ENCODE measurements around the gene PPM1G. TPM values are rescaled to one million over a fixed set of nuclear protein-coding genes. Genes with fewer than 3 reads are reported as not detected.

Gene PPM1G
- total RNA-seq, 1 experiment from 2014 or later, result 140 TPM

DNA sequence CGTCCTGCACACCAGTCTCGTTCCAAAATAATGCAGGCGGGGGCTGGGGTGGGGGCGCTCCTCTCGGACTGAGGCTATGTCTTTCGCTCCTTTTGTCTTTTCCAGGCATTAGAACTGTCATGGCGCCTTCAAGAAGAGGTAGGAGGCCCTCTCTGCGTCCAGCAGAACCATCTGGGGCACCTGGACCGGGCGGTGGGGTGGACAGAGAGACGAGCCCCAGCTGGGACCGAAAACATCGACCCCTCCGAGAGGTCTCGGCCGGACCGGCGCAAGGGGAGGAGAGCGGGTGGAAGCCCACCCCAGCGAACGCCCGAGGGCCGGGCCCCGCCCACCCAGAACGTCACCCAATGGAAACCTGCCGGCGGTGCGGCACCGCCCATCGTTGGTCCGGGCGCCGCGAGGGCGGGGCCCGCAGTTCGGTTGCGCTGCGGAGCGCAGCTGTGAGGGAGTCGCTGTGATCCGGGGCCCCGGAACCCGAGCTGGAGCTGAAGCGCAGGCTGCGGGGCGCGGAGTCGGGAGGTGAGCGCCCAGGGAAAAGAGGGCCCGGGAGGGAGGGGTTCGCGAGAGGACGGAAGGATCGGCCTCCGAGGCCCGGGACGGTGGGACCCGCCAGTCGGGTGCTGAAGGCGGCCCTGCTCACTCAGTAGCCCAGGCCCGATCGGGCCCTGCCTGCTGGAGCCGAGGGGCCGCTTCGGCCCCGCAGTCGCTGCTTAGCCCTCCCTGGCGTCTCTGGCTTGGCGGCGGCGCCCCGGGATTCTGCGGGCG is 19.0 kb upstream of the PPM1G start, which contains the start of gene NRBP1:
TSS of gene NRBP1 (plus strand) at position 419 of the 765 bp plus-strand sequence. CDS start 4,643 bp downstream, outside the sequence.
- no TSS peak for BruUV-seq (replicated peaks)
- Histone ChIP-seq H3K9ac (ENCODE audit: low read length) (peak within 1 kb of the TSS; percentile 91), H3K4me2 (ENCODE audit: low read length) (peak within 1 kb of the TSS; percentile 86), H3K36me3 (ENCODE audit: control insufficient read depth in 1 of 2, insufficient read depth in 2 of 2, low read length in 2 of 2) (peaks cover 0 to 4% of the 10 kb centered on the region in 2 experiments; a peak in 3 of 4 replicates), H3K27ac (ENCODE audit: low read depth, low read length) (peak within 1 kb of the TSS; percentile 93), H4K20me1 (ENCODE audit: insufficient read depth) (no peaks in the 10 kb centered on the region), H3K4me3 (replicated peaks in 1 of 2; ENCODE audit: low read depth in 1 of 2, low read length in 2 of 2) (peak within 1 kb of the TSS; percentile 85 to 92), H3K27me3 (ENCODE audit: insufficient read depth, low read length) (no peaks in the 10 kb centered on the region), H3K4me1 (ENCODE audit: control insufficient read depth in 1 of 2, insufficient read depth in 2 of 2, low read length in 2 of 2) (peaks cover 22 to 36% of the 10 kb centered on the region in 2 experiments), H2AFZ (ENCODE audit: low read depth, low read length, poor library complexity, severe bottlenecking) (peak within 1 kb of the TSS; percentile 82), H3K9me2 (ENCODE audit: insufficient read depth) (no peaks in the 10 kb centered on the region), H3K9me3 (ENCODE audit: control insufficient read depth in 1 of 2, insufficient read depth in 1 of 2, low read depth in 1 of 2, low read length in 2 of 2) (no peaks in the 10 kb centered on the region), H3K79me2 (ENCODE audit: insufficient read depth, low read length) (peaks cover 38% of the 10 kb centered on the region)
- intact Hi-C loops (cut with micrococcal nuclease), result loop anchor here (2.0 to 10.0 kb wide), 2 partner anchors 20 to 156 kb away; partner anchors contain the start of genes PPM1G and ZNF512
- ATAC-seq, result peak; percentile 86
- peak; percentile 76 for DNase-seq (ENCODE audit: low read depth, low spot score)
- RAD21 ChIA-PET (ENCODE audit: low non-redundant PET in 1 of 2, low total read pairs in 2 of 2, uncharacterized antibody in 2 of 2, unreplicated experiment in 2 of 2), result interaction anchor here in 1 of 2 experiments (0.9 to 1.1 kb wide), 2 partner anchors 19 to 200 kb away, joined by 3 to 4 read pairs; partner anchors contain the start of genes CCDC121, GPN1 and PPM1G
- POLR2A ChIA-PET, result interaction anchor here (1.0 to 2.7 kb wide), 4 partner anchors 15 to 255 kb away, joined by 3 to 22 read pairs (median 5); partner anchors contain the start of gene PPM1G
- CTCF ChIA-PET, result interaction anchor here (1.3 to 2.2 kb wide), 3 partner anchors 12 to 21 kb away, joined by 3 to 6 read pairs (median 3); no protein-coding TSS in a partner anchor
- TF ChIP-seq CEBPB (IDR thresholded peaks at IDR 0.05; ENCODE audit: low read depth) (no peak), POLR2A (IDR thresholded peaks at IDR 0.05; ENCODE audit: borderline replicate concordance, extremely low read depth, insufficient read depth, insufficient read length) (peak; percentile 62), YY1 (IDR thresholded peaks at IDR 0.05; ENCODE audit: extremely low read depth, insufficient replicate concordance, low read depth, low read length) (peak; percentile 50), JUND (IDR thresholded peaks at IDR 0.05) (0 out of 2 replicates have a peak, but pooled peaks have one; percentile 1), CBX3 (IDR thresholded peaks at IDR 0.05; ENCODE audit: low read depth) (no peak; the same call in 1 of the 2 replicates), ELF1 (IDR thresholded peaks at IDR 0.05; ENCODE audit: borderline replicate concordance, low read depth) (no peak), EZH2phosphoT487 (IDR thresholded peaks at IDR 0.05; ENCODE audit: borderline replicate concordance) (no peak), ATF3 (IDR thresholded peaks at IDR 0.05) (no peak), RAD21 (IDR thresholded peaks at IDR 0.05; ENCODE audit: low read depth) (no peak), REST (IDR thresholded peaks at IDR 0.05; ENCODE audit: low read depth) (no peak), POLR2AphosphoS5 (IDR thresholded peaks at IDR 0.05; ENCODE audit: low read depth, low read length) (peak; percentile 93), TCF7L2 (IDR thresholded peaks at IDR 0.05; ENCODE audit: borderline replicate concordance, extremely low read depth, insufficient read depth, insufficient read length) (no peak), ZFX (IDR thresholded peaks at IDR 0.05) (peak; percentile 93), EZH2 (IDR thresholded peaks at IDR 0.05) (no peak), SRF (IDR thresholded peaks at IDR 0.05; ENCODE audit: low read depth) (no peak), SP1 (IDR thresholded peaks at IDR 0.05; ENCODE audit: low read depth) (peak; percentile 66), ZNF274 (IDR thresholded peaks at IDR 0.05; ENCODE audit: low read depth, low read length) (no peak), FOSL1 (IDR thresholded peaks at IDR 0.05; ENCODE audit: low read depth) (no peak)
- TF ChIP-seq, protein P1, sequence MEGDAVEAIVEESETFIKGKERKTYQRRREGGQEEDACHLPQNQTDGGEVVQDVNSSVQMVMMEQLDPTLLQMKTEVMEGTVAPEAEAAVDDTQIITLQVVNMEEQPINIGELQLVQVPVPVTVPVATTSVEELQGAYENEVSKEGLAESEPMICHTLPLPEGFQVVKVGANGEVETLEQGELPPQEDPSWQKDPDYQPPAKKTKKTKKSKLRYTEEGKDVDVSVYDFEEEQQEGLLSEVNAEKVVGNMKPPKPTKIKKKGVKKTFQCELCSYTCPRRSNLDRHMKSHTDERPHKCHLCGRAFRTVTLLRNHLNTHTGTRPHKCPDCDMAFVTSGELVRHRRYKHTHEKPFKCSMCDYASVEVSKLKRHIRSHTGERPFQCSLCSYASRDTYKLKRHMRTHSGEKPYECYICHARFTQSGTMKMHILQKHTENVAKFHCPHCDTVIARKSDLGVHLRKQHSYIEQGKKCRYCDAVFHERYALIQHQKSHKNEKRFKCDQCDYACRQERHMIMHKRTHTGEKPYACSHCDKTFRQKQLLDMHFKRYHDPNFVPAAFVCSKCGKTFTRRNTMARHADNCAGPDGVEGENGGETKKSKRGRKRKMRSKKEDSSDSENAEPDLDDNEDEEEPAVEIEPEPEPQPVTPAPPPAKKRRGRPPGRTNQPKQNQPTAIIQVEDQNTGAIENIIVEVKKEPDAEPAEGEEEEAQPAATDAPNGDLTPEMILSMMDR (IDR thresholded peaks at IDR 0.05 in 2 of 3, conservative IDR thresholded peaks at IDR 0.05 in 1 of 3; ENCODE audit: borderline replicate concordance in 1 of 3, insufficient read depth in 1 of 3, low read depth in 2 of 3, low read length in 2 of 3), result no peak
- TF ChIP-seq, protein P2, sequence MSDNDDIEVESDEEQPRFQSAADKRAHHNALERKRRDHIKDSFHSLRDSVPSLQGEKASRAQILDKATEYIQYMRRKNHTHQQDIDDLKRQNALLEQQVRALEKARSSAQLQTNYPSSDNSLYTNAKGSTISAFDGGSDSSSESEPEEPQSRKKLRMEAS (IDR thresholded peaks at IDR 0.05), result no peak; the same call in 1 of the 2 replicates

All from HCT116 (cell line).